Measurements from ENCODE around the gene TGFBR2.

- TF ChIP-seq POLR2AphosphoS5 (IDR thresholded peaks at IDR 0.05) (no peak), CTCF (IDR thresholded peaks at IDR 0.05) (no peak), POLR2A (IDR thresholded peaks at IDR 0.05) (no peak), EP300 (IDR thresholded peaks at IDR 0.05) (no peak)
Observed at GRCh38 chr3:30695302-30696061, 89.1 kb downstream of the TGFBR2 start.
